ENCODE data around the gene PCGF3. TPM values are rescaled to one million over a fixed set of nuclear protein-coding genes. Genes with fewer than 3 reads are reported as not detected.
"Not testable (repeated sequence)": the region's sequence is repeated elsewhere in the genome, so short reads cannot be mapped to it uniquely, and the experiment has no call there.

The PCGF3 gene
- total RNA-seq, 4 donors from 2014 or later: 17.7 to 80.6 (median 53.4) TPM

DNA sequence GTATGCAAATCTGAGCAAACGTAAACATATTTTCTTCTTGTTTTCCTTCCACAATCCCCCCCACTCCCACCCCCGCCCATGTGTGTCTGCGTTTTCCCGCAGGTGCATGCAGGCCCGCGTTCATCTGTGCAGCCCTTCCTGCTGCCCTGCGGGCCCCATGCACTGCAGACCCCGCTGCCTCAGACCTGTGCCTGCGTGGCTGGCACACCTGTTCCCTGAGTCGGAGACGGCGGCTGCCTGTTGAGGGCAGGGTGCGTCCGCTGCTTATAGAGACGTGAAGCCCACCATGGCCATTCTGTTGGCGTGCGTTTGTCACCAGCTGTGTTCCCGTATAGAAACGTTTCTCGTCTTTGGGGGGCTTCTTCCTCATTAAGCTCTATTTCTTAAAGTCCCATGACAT is 51.5 kb downstream of the PCGF3 start:
- TF ChIP-seq, protein P1, sequence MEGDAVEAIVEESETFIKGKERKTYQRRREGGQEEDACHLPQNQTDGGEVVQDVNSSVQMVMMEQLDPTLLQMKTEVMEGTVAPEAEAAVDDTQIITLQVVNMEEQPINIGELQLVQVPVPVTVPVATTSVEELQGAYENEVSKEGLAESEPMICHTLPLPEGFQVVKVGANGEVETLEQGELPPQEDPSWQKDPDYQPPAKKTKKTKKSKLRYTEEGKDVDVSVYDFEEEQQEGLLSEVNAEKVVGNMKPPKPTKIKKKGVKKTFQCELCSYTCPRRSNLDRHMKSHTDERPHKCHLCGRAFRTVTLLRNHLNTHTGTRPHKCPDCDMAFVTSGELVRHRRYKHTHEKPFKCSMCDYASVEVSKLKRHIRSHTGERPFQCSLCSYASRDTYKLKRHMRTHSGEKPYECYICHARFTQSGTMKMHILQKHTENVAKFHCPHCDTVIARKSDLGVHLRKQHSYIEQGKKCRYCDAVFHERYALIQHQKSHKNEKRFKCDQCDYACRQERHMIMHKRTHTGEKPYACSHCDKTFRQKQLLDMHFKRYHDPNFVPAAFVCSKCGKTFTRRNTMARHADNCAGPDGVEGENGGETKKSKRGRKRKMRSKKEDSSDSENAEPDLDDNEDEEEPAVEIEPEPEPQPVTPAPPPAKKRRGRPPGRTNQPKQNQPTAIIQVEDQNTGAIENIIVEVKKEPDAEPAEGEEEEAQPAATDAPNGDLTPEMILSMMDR (IDR thresholded peaks at IDR 0.05): no peak
- no peak for TF ChIP-seq POLR2A (IDR thresholded peaks at IDR 0.05)
- H3K27ac ChIP-seq: no peak overlapping the region
- H3K9me3 ChIP-seq: no peaks in the 10 kb centered on the region
- no peaks in the 10 kb centered on the region for H3K4me1 ChIP-seq
- no peak overlapping the region for H3K4me3 ChIP-seq
- intact Hi-C loops (cut with DNase I; ENCODE audit: low total_unique reads): no loop called here
- H3K27me3 ChIP-seq: no peaks in the 10 kb centered on the region
- no peak for DNase-seq
- no peaks in the 10 kb centered on the region for H3K36me3 ChIP-seq

DNA sequence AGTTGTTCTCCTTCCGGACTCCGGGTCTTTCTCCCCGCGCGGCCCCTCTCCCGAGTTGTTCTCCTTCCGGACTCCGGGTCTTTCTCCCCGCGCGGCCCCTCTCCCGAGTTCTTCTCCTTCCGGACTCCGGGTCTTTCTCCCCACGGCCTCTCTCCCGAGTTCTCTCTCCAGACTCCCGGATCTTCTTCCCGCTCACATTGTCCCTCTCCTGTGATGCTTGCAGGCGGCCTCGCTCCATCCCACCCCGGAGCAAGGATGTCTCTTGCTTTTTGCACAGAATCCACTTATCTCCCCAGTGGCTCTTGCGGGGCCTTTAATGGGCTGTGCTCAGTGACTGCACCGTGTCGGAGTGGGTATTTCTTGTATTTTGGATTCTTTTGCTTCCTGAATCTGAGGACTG is 54.2 kb downstream of the PCGF3 start:
- H3K27ac ChIP-seq; DNase-seq; H3K27me3 ChIP-seq; intact Hi-C loops (cut with DNase I; ENCODE audit: low total_unique reads); H3K4me3 ChIP-seq; H3K36me3 ChIP-seq; H3K9me3 ChIP-seq; H3K4me1 ChIP-seq: not testable (repeated sequence)

DNA sequence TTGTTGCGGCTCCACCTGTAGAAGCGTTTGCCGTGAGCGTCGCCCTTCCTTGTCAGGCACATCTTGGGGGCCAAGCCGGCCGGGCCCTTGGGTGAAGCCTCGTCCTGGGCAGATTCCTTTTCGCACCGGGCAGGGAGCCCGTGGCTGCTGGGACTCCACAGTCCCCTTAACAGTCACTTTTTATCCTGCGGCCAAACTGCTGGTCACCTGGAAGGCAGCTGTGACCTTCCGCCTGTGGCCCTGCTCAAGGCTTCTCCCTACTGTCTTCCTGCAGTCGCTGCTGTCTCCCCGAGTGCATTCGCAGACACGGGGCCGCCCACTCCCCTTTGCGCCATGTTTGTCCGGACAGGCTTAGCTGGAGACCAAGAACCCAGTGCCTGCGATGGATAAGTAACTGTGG is 55.0 kb downstream of the PCGF3 start:
- intact Hi-C loops (cut with DNase I; ENCODE audit: low total_unique reads): no loop called here
- DNase-seq: no peak
- H3K27me3 ChIP-seq: no peaks in the 10 kb centered on the region
- H3K9me3 ChIP-seq: peaks cover 0 to 8% of the 10 kb centered on the region in 2 donors
- H3K4me3 ChIP-seq: no peak overlapping the region
- H3K27ac ChIP-seq: no peak overlapping the region
- H3K36me3 ChIP-seq: no peaks in the 10 kb centered on the region
- TF ChIP-seq, protein P1 (IDR thresholded peaks at IDR 0.05): no peak
- no peak for TF ChIP-seq POLR2A (IDR thresholded peaks at IDR 0.05)
- H3K4me1 ChIP-seq: no peaks in the 10 kb centered on the region

DNA sequence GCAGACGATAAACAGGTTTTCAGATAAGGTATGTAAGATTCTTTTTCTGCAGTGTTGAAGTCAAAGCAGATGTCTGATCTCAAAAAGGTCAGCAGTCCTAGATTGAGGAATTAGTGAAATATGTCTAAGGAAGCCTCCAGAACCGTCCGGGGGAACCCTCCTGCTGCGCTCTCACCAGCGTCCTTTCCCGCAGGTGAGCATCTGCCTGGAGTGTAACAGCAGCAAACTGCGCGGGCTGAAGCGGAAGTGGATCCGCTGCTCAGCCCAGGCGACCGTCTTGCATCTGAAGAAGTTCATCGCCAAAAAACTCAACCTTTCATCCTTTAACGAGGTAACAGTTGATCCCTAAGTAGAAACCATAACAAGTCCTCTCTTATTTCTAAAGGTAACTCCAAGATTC is 55.5 kb downstream of the PCGF3 start:
- H3K9me3 ChIP-seq: peaks cover 0 to 8% of the 10 kb centered on the region in 2 donors
- no peak overlapping the region for H3K27ac ChIP-seq
- intact Hi-C loops (cut with DNase I; ENCODE audit: low total_unique reads): no loop called here
- H3K4me1 ChIP-seq: no peaks in the 10 kb centered on the region
- no peaks in the 10 kb centered on the region for H3K36me3 ChIP-seq
- H3K27me3 ChIP-seq: no peaks in the 10 kb centered on the region
- DNase-seq: no peak
- H3K4me3 ChIP-seq: no peak overlapping the region
- TF ChIP-seq, protein P1 (IDR thresholded peaks at IDR 0.05): no peak

DNA sequence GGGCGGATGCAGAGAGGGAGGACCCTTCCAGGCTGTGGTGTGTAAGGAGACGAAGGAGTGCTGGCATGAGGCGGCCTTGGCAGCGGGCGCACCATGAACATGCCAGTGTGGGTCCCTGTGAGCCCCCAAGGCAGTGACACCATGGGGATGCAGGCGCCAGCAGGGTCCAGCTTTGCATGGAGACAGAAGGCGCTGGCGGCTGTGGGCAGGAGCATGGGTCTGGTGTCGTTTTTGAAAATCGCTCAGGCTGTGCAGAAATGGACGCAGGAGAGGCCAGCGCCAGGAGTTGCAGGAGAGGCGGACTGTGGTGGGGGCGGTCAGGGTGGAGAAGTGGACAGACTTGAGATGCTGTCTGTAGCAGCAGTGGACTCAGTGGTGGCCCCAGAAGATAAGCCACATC is 56.1 kb downstream of the PCGF3 start:
- no peaks in the 10 kb centered on the region for H3K4me1 ChIP-seq
- peaks cover 0 to 8% of the 10 kb centered on the region in 2 donors for H3K9me3 ChIP-seq
- H3K27ac ChIP-seq: no peak overlapping the region
- no peak for TF ChIP-seq POLR2A (IDR thresholded peaks at IDR 0.05)
- TF ChIP-seq, protein P1 (IDR thresholded peaks at IDR 0.05): no peak
- intact Hi-C loops (cut with DNase I; ENCODE audit: low total_unique reads): no loop called here
- no peak for DNase-seq
- H3K36me3 ChIP-seq: no peaks in the 10 kb centered on the region
- H3K27me3 ChIP-seq: no peaks in the 10 kb centered on the region
- no peak overlapping the region for H3K4me3 ChIP-seq

All from uterus (tissue), 4 donors.